ENCODE measurements around the gene SPRR5. TPM values are rescaled to one million over a fixed set of nuclear protein-coding genes. Genes with fewer than 3 reads are reported as not detected.

The SPRR5 gene, protein sequence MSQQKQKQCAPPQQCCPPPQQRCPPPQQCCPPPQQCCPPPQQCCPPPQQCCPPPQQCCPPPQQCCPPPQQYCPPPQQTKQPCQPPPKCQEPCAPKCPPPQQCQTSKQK
- not detected in 2 replicates for total RNA-seq

DNA sequence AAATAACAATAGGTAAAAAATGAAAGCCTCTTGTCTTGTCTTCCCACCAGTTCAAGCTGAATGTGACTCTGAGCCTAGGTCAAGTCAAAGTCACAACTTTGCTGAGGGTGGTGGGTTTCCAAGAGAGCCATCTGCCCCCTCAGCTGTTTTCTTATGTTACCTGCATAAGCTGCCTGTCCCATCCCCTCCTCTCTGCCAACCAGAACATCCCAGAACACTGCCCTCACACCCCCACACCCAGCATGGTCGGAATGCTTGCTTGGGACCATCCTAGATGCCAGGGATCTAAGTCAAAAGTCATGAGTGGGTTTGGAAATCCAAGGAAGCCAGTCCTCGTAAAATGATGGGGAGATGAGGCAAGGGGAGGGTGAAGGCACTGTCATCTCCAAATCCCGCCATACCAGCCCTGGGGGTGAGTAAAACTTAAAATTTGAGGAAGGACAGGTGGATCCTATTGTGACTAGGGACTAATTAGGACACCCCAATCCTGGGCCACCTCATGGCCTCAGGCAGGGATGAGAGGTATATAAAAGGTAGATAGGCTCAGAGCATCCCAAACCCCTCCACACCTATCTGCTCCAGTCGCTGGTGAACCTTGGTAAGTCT, at the start of gene SPRR5:
TSS of gene SPRR5 (plus strand) at position 556 of the 606 bp plus-strand sequence. CDS start 1,349 bp downstream, outside the sequence.

DNA sequence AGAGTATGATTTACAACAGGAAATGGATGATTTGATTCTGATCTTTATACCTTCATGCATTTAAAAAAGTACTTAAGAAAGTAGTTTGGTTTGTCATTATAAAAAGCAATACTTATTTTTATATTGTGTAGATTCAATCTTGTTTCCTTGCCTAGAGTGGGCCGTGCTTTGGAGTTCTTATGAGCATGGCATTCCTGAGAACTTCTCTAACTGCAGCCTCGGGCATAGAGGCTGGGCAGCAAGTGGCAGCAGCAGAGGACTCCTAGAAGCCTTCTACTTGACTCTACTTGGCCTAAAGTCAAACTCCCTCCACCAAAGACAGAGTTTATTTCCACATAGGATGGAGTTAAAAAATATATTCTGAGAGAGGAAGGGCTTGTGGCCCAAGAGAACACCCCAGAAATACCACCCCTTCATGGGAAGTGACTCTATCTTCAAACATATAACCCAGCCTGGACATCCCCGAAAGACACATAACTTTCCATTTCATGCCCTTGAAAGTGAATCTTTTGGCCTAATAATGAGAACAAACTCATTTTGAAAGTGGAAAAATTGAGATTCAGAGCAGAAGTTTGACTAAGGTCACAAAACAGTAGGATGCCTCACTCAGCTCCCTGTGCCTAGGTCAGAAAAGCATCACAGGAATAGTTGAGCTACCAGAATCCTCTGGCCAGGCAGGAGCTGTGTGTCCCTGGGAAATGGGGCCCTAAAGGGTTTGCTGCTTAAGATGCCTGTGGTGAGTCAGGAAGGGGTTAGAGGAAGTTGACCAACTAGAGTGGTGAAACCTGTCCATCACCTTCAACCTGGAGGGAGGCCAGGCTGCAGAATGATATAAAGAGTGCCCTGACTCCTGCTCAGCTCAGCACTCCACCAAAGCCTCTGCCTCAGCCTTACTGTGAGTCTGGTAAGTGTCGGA, 39.1 kb upstream of the SPRR5 start, which contains the start of gene IVL:
TSS of gene IVL (plus strand) at position 861 of the 916 bp plus-strand sequence. CDS start 1,252 bp downstream, outside the sequence.

DNA sequence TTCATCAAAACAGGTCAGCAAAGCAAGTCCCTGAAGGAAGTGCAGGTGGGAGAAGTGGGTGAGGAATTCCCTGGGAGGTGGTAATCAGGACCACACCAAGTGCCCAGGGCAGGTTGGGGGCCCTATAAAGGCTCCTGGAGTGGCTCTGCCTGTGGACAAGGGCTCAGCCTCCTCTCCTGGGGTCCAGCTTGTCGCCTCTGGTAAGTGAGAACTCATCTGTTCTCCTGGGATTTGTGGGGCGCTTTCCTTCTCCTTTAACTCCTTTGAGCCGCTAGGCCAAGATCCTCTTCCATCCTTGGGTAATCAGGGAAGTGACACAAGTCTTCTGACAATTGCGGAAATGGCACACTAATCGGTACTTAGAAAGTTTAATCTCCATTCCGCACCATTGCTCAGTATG, 23.5 kb downstream of the SPRR5 start, which contains the start of gene SPRR4:
TSS of gene SPRR4 (plus strand) at position 154 of the 400 bp plus-strand sequence. CDS start 1,243 bp downstream, outside the sequence.

DNA sequence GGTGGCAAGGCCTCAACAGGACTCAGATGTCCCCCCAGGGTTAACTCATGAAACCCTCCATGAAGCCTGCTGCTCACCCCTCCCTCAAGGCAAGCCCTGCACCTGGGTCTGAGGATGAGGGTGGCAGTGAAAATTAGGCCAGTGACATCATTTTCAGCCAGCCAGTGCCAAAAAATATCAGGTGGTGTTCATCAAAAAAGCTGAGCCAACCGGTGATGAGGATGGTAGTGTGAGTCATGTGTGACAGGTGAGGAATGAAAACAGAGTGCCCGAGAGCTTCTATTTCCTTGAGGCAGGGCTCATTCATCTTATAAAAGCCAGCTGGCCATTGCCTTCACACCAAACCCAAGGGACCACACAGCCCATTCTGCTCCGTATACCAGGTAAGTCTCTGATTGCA, 36.7 kb downstream of the SPRR5 start, which contains the start of gene SPRR1A:
TSS of gene SPRR1A (plus strand) at position 339 of the 400 bp plus-strand sequence. CDS start 1,150 bp downstream, outside the sequence.

Small RNA genes lying within 50 kb of the gene (small RNA-seq; reads per million reads assigned to genes)
- gene SPRR1A: not detected

Other genes with a start within 250 kb of the SPRR5 start
- gene LCE2A, start 248.9 kb upstream of the SPRR5 start, total RNA-seq: not detected in 2 replicates
- gene LCE4A, start 239.0 kb upstream of the SPRR5 start, total RNA-seq: not detected in 2 replicates
- gene KPRP, start 189.2 kb upstream of the SPRR5 start, total RNA-seq: not detected in 2 replicates
- gene LCE1F, start 172.1 kb upstream of the SPRR5 start, total RNA-seq: not detected in 2 replicates
- gene LCE1E, start 160.9 kb upstream of the SPRR5 start, total RNA-seq: not detected in 2 replicates
- not detected in 2 replicates for gene LCE1D, start 150.5 kb upstream of the SPRR5 start, total RNA-seq
- gene LCE1C, start 140.6 kb upstream of the SPRR5 start, total RNA-seq: not detected in 2 replicates
- gene LCE1B, start 135.2 kb upstream of the SPRR5 start, total RNA-seq: not detected in 2 replicates
- not detected in 2 replicates for gene LCE1A, start 119.7 kb upstream of the SPRR5 start, total RNA-seq
- not detected in 2 replicates for gene LCE6A, start 104.3 kb upstream of the SPRR5 start, total RNA-seq
- not detected in 2 replicates for gene LCE7A, start 87.2 kb upstream of the SPRR5 start, total RNA-seq
- not detected in 2 replicates for gene SMCP, start 68.9 kb upstream of the SPRR5 start, total RNA-seq
- not detected in 2 replicates for gene IVL, start 38.7 kb upstream of the SPRR5 start, total RNA-seq
- not detected in 2 replicates for gene SPRR4, start 23.4 kb downstream of the SPRR5 start, total RNA-seq
- gene SPRR1A, start 36.9 kb downstream of the SPRR5 start, total RNA-seq: not detected in 2 replicates
- not detected in 2 replicates for gene SPRR3, start 54.5 kb downstream of the SPRR5 start, total RNA-seq
- not detected in 2 replicates for gene SPRR1B, start 84.0 kb downstream of the SPRR5 start, total RNA-seq
- not detected in 2 replicates for gene SPRR2D, start 93.9 kb downstream of the SPRR5 start, total RNA-seq
- not detected in 2 replicates for gene SPRR2A, start 110.3 kb downstream of the SPRR5 start, total RNA-seq
- gene SPRR2B, start 124.4 kb downstream of the SPRR5 start, total RNA-seq: not detected in 2 replicates
- not detected in 2 replicates for gene SPRR2E, start 147.3 kb downstream of the SPRR5 start, total RNA-seq
- gene SPRR2F, start 166.3 kb downstream of the SPRR5 start, total RNA-seq: not detected in 2 replicates
- gene SPRR2G, start 203.7 kb downstream of the SPRR5 start, total RNA-seq: not detected in 2 replicates